Effector memory CD8-positive, alpha-beta T cell (primary cell): ENCODE data around the gene MLXIPL.
"Not testable (repeated sequence)": the region's sequence is repeated elsewhere in the genome, so short reads cannot be mapped to it uniquely, and the experiment has no call there.

Source experiments
- ATAC-seq: fragments of 150-1000 bp; cut with Tn5 transposase; replicated peaks from 2 replicates; pipeline ENCODE4 v1.10.0; 2021; ENCODE audit warnings: mild to moderate bottlenecking, moderate library complexity
- DNase-seq, 3 experiments: peaks; one replicate each; pipeline ENCODE4 v3.0.0; 2021
- H3K27ac Mint-ChIP-seq, 2 donors: one replicate each; pipeline ENCODE4 v1.8.0; 2022; ENCODE audit warnings: mild to moderate bottlenecking in 2 of 2, mixed read lengths in 2 of 2, moderate library complexity in 2 of 2
- H3K27me3 Mint-ChIP-seq, 2 donors: one replicate each; pipeline ENCODE4 v1.8.0; 2022; ENCODE audit warnings: mixed read lengths in 2 of 2
- H3K36me3 Mint-ChIP-seq: one replicate; pipeline ENCODE4 v1.8.0; 2022; ENCODE audit warnings: mild to moderate bottlenecking, moderate library complexity, mixed read lengths; ENCODE audit not compliant: insufficient read depth
- H3K4me1 Mint-ChIP-seq, 2 donors: one replicate each; pipeline ENCODE4 v1.8.0; 2022; ENCODE audit warnings: low read depth in 2 of 2, mixed read lengths in 2 of 2
- H3K4me3 Mint-ChIP-seq, 2 donors: one replicate each; pipeline ENCODE4 v1.8.0; 2022; ENCODE audit warnings: mild to moderate bottlenecking in 2 of 2, mixed read lengths in 2 of 2, moderate library complexity in 2 of 2
- H3K9me3 Mint-ChIP-seq, 2 donors: one replicate each; pipeline ENCODE4 v1.8.0; 2022; ENCODE audit warnings: mixed read lengths in 2 of 2

MLXIPL gene

GRCh38 chr7:73557108-73557396 lies 67.3 kb downstream of the MLXIPL start:
- Mint-ChIP-seq H3K9me3 (no peaks in the 10 kb centered on the region), H3K36me3 (peaks cover 48% of the 10 kb centered on the region), H3K27ac (peak overlapping the region; percentile 92 to 97), H3K4me3 (peak overlapping the region; percentile 95), H3K4me1 (peaks cover 26 to 28% of the 10 kb centered on the region in 2 donors), H3K27me3 (no peaks in the 10 kb centered on the region)
- ATAC-seq (peak; percentile 89), DNase-seq (peak; percentile 86 to 92 (median 88))

- no peak for ATAC-seq
- H3K36me3 Mint-ChIP-seq: peaks cover 54% of the 10 kb centered on the region
- H3K9me3 Mint-ChIP-seq: no peaks in the 10 kb centered on the region
- H3K4me1 Mint-ChIP-seq: peaks cover 28% of the 10 kb centered on the region in 2 donors
- H3K27ac Mint-ChIP-seq: peak overlapping the region; percentile 92 to 97
- peak overlapping the region; percentile 95 for H3K4me3 Mint-ChIP-seq
- H3K27me3 Mint-ChIP-seq: no peaks in the 10 kb centered on the region
- no peak for DNase-seq
These were observed 67.9 kb downstream of the MLXIPL start for GRCh38 chr7:73556208-73557107.

DNA sequence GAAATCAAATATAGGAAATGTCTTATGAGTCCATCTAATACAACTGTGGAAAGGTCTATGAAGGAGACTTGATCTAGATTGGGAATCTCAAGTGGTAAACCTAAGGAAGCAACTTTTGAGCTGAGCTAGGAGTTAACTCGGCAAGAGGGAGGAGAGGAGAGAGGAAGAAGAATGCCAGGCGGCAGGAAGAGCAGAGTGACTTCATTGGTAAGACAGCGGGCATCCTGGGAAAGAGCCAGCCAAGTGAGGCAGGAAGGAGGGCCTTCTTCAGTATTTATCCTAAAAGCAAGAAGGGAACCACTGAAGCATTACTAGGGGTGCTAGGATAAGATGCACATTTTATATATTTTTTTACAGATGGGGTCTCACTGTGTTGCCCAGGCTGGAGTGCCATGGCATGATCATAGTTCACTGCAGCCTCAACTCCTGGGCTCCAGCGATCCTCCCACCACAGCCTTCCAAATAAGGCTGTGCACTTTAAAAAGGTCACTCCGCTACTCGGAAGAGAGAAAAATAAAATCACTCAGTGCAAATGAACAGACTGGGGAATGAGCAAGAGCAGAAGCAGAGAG lies 68.8 kb downstream of the MLXIPL start:
- ATAC-seq (no peak), DNase-seq (no peak)
- Mint-ChIP-seq H3K4me3 (peak overlapping the region; percentile 95), H3K27ac (peak overlapping the region; percentile 16 to 97), H3K9me3 (no peaks in the 10 kb centered on the region), H3K27me3 (no peaks in the 10 kb centered on the region), H3K36me3 (peaks cover 60% of the 10 kb centered on the region), H3K4me1 (peaks cover 28 to 32% of the 10 kb centered on the region in 2 donors)

- not testable (repeated sequence) for H3K27me3 Mint-ChIP-seq, DNase-seq, ATAC-seq, H3K27ac Mint-ChIP-seq, H3K4me3 Mint-ChIP-seq, H3K9me3 Mint-ChIP-seq
- H3K4me1 Mint-ChIP-seq: peaks cover 29 to 45% of the 10 kb centered on the region in 2 donors
- peaks cover 80% of the 10 kb centered on the region for H3K36me3 Mint-ChIP-seq
These were observed 74.2 kb downstream of the MLXIPL start for GRCh38 chr7:73550093-73550492.

DNA sequence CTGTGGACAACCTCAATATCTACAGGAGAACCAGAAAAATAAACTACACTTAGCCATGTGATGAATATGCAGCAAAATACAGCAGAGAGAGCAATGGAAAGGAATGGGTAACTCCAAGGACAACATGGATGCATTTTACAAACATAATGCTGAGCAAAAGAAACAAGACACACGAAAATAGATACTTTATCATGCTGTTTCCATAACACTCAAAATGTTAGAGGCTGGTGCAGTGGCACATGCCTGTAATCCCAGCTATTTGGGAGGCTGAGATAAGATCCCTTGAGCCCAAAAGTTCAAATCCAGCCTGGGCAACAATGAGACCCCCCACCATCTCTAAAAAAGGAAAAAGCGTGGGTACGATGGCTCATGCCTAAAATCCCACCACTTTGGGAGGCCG lies 75.1 kb downstream of the MLXIPL start:
- H3K27ac Mint-ChIP-seq: peak overlapping the region; percentile 46 to 75
- no peak for DNase-seq
- no peak for ATAC-seq
- H3K9me3 Mint-ChIP-seq: no peaks in the 10 kb centered on the region
- no peaks in the 10 kb centered on the region for H3K27me3 Mint-ChIP-seq
- peaks cover 24 to 45% of the 10 kb centered on the region in 2 donors for H3K4me1 Mint-ChIP-seq
- H3K4me3 Mint-ChIP-seq: no peak overlapping the region
- peaks cover 73% of the 10 kb centered on the region for H3K36me3 Mint-ChIP-seq

GRCh38 chr7:73547841-73548240 lies 76.5 kb downstream of the MLXIPL start:
- H3K27ac Mint-ChIP-seq: peak overlapping the region in 1 of 2 donors; percentile 56
- H3K4me1 Mint-ChIP-seq: peaks cover 26 to 39% of the 10 kb centered on the region in 2 donors
- no peaks in the 10 kb centered on the region for H3K9me3 Mint-ChIP-seq
- no peak for DNase-seq
- ATAC-seq: no peak
- H3K27me3 Mint-ChIP-seq: no peaks in the 10 kb centered on the region
- H3K4me3 Mint-ChIP-seq: no peak overlapping the region
- H3K36me3 Mint-ChIP-seq: peaks cover 80% of the 10 kb centered on the region

- ATAC-seq (no peak), DNase-seq (no peak)
- Mint-ChIP-seq H3K27me3 (no peaks in the 10 kb centered on the region), H3K9me3 (no peaks in the 10 kb centered on the region), H3K36me3 (peaks cover 87% of the 10 kb centered on the region), H3K27ac (no peak overlapping the region), H3K4me3 (no peak overlapping the region), H3K4me1 (peaks cover 21 to 31% of the 10 kb centered on the region in 2 donors)
These were observed 79.6 kb downstream of the MLXIPL start for GRCh38 chr7:73544678-73545077.
